ENCODE results near the gene MRGPRX2.

The MRGPRX2 gene

DNA sequence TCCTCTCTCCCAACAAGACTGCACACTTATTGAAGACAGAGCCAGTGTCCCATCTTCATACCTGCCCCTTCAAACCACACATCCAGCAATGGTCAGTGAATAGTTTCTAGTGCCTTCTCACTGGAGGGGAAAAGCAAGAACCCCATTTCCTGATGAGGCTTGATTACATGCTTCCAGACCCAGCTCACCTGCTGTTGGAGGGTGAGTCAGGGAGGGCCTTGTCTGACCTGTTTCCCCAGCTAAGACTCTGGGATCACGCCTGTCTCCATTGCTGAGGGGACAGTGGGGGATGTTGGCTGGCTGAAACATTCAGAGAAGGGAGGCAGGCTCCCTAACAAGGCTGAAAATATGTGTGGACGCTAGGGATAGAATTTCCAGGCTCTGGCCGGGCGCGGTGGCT is 28.9 kb upstream of the MRGPRX2 start:
- in situ Hi-C loops (cut with HindIII; ENCODE audit: low sequenced_read_pairs) = no loop called here

DNA sequence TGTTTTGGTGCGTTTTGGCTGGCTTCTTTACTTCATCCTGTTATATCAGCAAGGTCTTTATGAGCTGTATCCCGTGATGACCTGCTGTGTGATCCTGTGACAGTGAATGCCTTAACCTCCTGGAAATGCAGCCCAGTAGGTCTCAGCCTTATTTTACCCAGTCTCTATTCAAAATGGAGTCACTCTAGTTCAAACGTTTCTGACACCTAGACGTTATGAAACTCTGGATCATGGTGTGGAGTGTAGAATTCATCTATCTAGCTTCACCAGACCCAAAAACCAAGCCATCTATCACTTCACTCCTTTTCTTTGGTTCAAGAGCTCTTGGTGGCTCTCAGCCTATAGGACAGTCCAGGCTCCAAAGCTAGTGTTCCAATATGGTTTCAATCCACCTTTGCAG is 28.3 kb upstream of the MRGPRX2 start:
- H3K4me3 ChIP-seq (ENCODE audit: low read depth, low read length) = no peak overlapping the region
- TF ChIP-seq, protein P1, sequence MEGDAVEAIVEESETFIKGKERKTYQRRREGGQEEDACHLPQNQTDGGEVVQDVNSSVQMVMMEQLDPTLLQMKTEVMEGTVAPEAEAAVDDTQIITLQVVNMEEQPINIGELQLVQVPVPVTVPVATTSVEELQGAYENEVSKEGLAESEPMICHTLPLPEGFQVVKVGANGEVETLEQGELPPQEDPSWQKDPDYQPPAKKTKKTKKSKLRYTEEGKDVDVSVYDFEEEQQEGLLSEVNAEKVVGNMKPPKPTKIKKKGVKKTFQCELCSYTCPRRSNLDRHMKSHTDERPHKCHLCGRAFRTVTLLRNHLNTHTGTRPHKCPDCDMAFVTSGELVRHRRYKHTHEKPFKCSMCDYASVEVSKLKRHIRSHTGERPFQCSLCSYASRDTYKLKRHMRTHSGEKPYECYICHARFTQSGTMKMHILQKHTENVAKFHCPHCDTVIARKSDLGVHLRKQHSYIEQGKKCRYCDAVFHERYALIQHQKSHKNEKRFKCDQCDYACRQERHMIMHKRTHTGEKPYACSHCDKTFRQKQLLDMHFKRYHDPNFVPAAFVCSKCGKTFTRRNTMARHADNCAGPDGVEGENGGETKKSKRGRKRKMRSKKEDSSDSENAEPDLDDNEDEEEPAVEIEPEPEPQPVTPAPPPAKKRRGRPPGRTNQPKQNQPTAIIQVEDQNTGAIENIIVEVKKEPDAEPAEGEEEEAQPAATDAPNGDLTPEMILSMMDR (IDR thresholded peaks at IDR 0.05; ENCODE audit: low read depth, low read length) = no peak
- in situ Hi-C loops (cut with HindIII; ENCODE audit: low sequenced_read_pairs) = no loop called here
- DNase-seq (ENCODE audit: low read depth, low spot score) = no peak

More for the DNA sequence above, 28.9 kb upstream of the MRGPRX2 start:
- no peak for DNase-seq (ENCODE audit: low read depth, low spot score)
- H3K4me3 ChIP-seq (ENCODE audit: low read depth, low read length) = no peak overlapping the region
- TF ChIP-seq, protein P1 (IDR thresholded peaks at IDR 0.05; ENCODE audit: low read depth, low read length) = no peak

DNA sequence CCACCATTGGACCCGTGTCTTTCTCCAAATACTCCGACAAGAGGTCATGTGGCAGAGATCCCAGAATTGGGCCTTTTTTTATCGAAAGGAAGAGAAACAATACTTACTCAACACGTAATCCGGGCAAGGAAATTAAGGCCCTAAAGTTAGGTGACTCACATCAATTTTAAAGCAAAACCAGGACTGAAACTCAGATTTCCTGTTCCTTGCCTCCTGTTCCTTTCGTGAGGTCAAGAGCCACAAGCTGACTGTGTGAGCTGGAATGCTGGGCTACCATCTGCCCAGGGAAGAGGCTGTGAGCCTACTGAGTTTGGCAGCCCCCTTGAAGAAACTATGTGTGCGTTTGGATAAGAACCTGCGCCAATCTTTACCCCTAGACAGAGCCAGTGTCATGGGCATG is 27.1 kb upstream of the MRGPRX2 start:
- no peak overlapping the region for H3K4me3 ChIP-seq (ENCODE audit: low read depth, low read length)
- DNase-seq (ENCODE audit: low read depth, low spot score) = peak; percentile 91
- TF ChIP-seq, protein P1 (IDR thresholded peaks at IDR 0.05; ENCODE audit: low read depth, low read length) = no peak
- in situ Hi-C loops (cut with HindIII; ENCODE audit: low sequenced_read_pairs) = no loop called here

DNA sequence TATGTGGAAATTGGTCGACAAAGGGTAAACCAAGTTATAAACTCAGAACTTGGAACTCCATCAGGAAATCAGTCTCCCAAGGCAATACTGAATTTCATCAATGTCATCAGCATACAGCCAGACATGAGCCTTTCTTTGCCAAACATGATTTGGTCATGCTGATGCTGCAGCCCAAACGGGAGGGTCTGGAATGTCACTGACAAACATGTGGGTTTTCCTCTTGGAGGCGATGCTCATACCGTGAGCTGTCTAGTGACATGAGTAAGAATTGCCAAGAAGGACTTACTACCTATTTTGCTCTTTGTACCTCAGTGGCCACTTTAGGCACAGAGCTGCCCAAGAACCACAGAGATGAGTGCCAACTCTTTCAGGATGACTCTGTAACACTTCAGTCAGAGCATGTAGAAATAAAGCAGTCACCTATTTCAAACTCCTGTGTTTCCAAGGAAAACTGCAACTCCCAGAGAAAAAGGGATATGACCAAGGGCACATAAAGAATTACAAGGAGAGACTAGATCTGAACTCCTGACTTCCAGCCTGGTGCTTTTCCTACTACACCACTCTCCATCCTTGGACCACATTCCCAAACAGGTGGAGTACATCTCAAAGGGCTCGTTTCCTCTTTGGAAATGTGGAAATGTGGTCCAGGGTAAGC is 24.3 kb upstream of the MRGPRX2 start:
- TF ChIP-seq, protein P1 (IDR thresholded peaks at IDR 0.05; ENCODE audit: low read depth, low read length) = no peak
- no peak for DNase-seq (ENCODE audit: low read depth, low spot score)
- H3K4me3 ChIP-seq (ENCODE audit: low read depth, low read length) = no peak overlapping the region
- in situ Hi-C loops (cut with HindIII; ENCODE audit: low sequenced_read_pairs) = no loop called here

DNA sequence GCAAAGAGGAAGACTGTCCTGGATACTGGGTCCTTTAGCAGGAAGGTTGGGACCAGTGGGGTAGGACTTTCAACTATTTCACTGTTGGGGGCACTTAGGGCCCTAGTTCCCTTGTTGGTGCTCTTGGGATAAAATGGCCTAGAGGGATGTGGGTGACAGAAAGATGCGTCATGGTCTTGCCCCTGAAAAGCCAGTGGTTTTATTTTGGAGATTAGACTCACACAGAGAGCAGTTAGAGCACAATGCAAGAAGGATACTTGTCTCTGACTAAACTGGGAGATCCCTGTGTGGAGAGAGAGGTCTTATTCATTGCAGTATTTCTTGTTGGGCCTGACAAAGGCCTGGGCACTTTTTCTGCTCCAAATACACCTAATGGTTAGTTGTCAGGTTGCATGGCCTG is 22.6 kb upstream of the MRGPRX2 start:
- in situ Hi-C loops (cut with HindIII; ENCODE audit: low sequenced_read_pairs) = no loop called here
- no peak overlapping the region for H3K4me3 ChIP-seq (ENCODE audit: low read depth, low read length)
- DNase-seq (ENCODE audit: low read depth, low spot score) = no peak
- TF ChIP-seq, protein P1 (IDR thresholded peaks at IDR 0.05; ENCODE audit: low read depth, low read length) = no peak

DNA sequence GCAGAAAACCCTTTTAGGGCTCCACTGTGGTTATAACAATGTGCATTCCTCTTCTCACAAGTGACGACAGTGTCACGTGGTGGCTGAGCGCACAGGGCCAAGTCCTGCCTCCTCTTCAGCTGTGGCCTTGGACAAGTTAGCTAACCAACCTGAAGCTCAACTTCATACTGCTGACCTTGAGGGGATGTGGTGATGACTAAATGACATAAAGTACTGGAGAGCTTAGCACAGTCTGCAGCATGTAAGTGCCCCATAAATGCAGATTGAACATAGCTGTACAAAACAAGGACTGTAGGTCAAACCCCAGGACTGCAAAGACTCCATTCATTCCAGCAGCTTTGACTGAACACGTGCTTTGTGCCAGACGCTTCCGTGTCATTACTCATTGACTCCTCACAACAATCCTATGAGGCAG is 20.1 kb upstream of the MRGPRX2 start:
- TF ChIP-seq, protein P1 (IDR thresholded peaks at IDR 0.05; ENCODE audit: low read depth, low read length) = no peak
- H3K4me3 ChIP-seq (ENCODE audit: low read depth, low read length) = no peak overlapping the region
- in situ Hi-C loops (cut with HindIII; ENCODE audit: low sequenced_read_pairs) = no loop called here
- DNase-seq (ENCODE audit: low read depth, low spot score) = peak; percentile 92
